Left lung (tissue), 14 donors: Measurements from ENCODE around the gene SMIM22. TPM values are rescaled to one million over a fixed set of nuclear protein-coding genes. Genes with fewer than 3 reads are reported as not detected.

Experiments used
- ATAC-seq: fragments of 200-7000 bp; cut with Tn5 transposase; one replicate; pipeline ENCODE4 v1.9.1; 2020; ENCODE audit warnings: moderate library complexity
- DNase-seq, 4 donors: peaks; one replicate each; pipeline ENCODE4 v3.0.0-alpha.2; 2013 to 2020
- H3K27ac ChIP-seq, 2 donors: fragments of 200-600 bp; sonication (generic) in 1 of 2; one replicate each; pipeline versions ENCODE4 v1.5.0 to v1.8.0; 2020 to 2021
- H3K27me3 ChIP-seq, 2 donors: fragments of 200-600 bp; sonication (generic) in 1 of 2; one replicate each; pipeline versions ENCODE4 v1.5.0 to v1.8.0; 2020 to 2021
- H3K36me3 ChIP-seq, 2 donors: fragments of 200-600 bp; sonication (generic) in 1 of 2; one replicate each; pipeline versions ENCODE4 v1.5.0 to v1.8.0; 2020 to 2021
- H3K4me1 ChIP-seq, 2 donors: fragments of 200-600 bp; one replicate each; pipeline ENCODE4 v1.8.0; 2021
- H3K4me3 ChIP-seq, 2 donors: fragments of 200-600 bp; sonication (generic) in 1 of 2; one replicate each; pipeline versions ENCODE4 v1.5.0 to v1.8.0; 2020 to 2021; ENCODE audit warnings: mild to moderate bottlenecking in 1 of 2
- H3K9me3 ChIP-seq, 2 donors: fragments of 200-600 bp; sonication (generic) in 1 of 2; one replicate each; pipeline versions ENCODE4 v1.5.0 to v1.8.0; 2020 to 2021
- intact Hi-C, 2 donors: fragments of 100-400 bp; cut with DNase I; formaldehyde crosslinking; loops; one replicate each; pipeline versions ENCODE4 v1.11.2 to v1.14.2; 2022
- long read RNA-seq, 12 donors: library from polyadenylated mRNA in 2 of 12; unstranded in 2 of 12; transcript quantifications; one replicate each; pipeline ENCODE4 v2.0.0 and lab custom pipeline, GENCODE V29; 2019 to 2026
- polyA plus RNA-seq, 6 donors: library from polyadenylated mRNA; unstranded; fragments of 120-200 nt; gene quantifications; one replicate each; pipeline ENCODE4 v1.2.1, GENCODE V29; 2013; ENCODE audit not compliant: insufficient read length in 6 of 6
- total RNA-seq, 2 donors: library from RNA; stranded (reverse); fragmentation: NEBNext Ultra II Directional; extraction: Animal tissue kit (Norgen Biotek cat#: 25700); gene quantifications; one replicate each; pipeline ENCODE4 v1.2.1, GENCODE V29; 2021
- TF ChIP-seq, protein P1 (sequence below), 2 donors: fragments of 200-600 bp; sonication (generic) in 1 of 2; IDR thresholded peaks; one replicate each; pipeline versions ENCODE4 v1.5.0 to v1.8.0; 2021; ENCODE audit warnings: antibody characterized with exemption in 2 of 2
- donor health status: DM: no; HTN: yes; CAD: no.
- donor health status: DM: no; HTN: no; CAD: no.

Gene SMIM22, protein sequence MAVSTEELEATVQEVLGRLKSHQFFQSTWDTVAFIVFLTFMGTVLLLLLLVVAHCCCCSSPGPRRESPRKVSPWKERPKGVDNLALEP
- total RNA-seq: 10 to 100 TPM; 28.6 to 40.5 TPM
- polyA plus RNA-seq: 1 to 10 TPM; 3.4 to 5.6 (median 4.0) TPM
- long read RNA-seq, donor 1, transcript SMIM22-201 (4 exons, 366 nt): major isoform, 6 of 77 reads
- long read RNA-seq, donor 1, partial matches to known transcripts: 64 of 77 reads
- long read RNA-seq, donor 1, other reads (novel, unspliced or antisense): 0 of 77 reads
- long read RNA-seq, donor 2, partial matches to known transcripts: 18 of 33 reads
- long read RNA-seq, donor 2, other reads (novel, unspliced or antisense): 11 of 33 reads
- long read RNA-seq, donor 3, partial matches to known transcripts: 0 of 1 reads
- long read RNA-seq, donor 3, other reads (novel, unspliced or antisense): 0 of 1 reads
- long read RNA-seq, donor 4, transcript SMIM22-204 (4 exons, 394 nt): major isoform, 23 of 46 reads
- long read RNA-seq, donor 4, transcript SMIM22-201 (4 exons, 366 nt): minor isoform, 20 of 46 reads
- long read RNA-seq, donor 4, partial matches to known transcripts: 0 of 46 reads
- long read RNA-seq, donor 4, other reads (novel, unspliced or antisense): 3 of 46 reads
- long read RNA-seq, donor 5, partial matches to known transcripts: 126 of 147 reads
- long read RNA-seq, donor 5, other reads (novel, unspliced or antisense): 12 of 147 reads
- long read RNA-seq, donor 6, partial matches to known transcripts: 96 of 111 reads
- long read RNA-seq, donor 6, other reads (novel, unspliced or antisense): 8 of 111 reads
- long read RNA-seq, donor 7, partial matches to known transcripts: 0 of 3 reads
- long read RNA-seq, donor 7, other reads (novel, unspliced or antisense): 0 of 3 reads
- long read RNA-seq, donor 8, partial matches to known transcripts: 0 of 6 reads
- long read RNA-seq, donor 8, other reads (novel, unspliced or antisense): 0 of 6 reads
- long read RNA-seq, donor 9: 0 reads
- long read RNA-seq, donor 10, transcript SMIM22-204 (4 exons, 394 nt): minor isoform, 9 of 28 reads
- long read RNA-seq, donor 10, transcript SMIM22-201 (4 exons, 366 nt): major isoform, 17 of 28 reads
- long read RNA-seq, donor 10, partial matches to known transcripts: 0 of 28 reads
- long read RNA-seq, donor 10, other reads (novel, unspliced or antisense): 2 of 28 reads
- long read RNA-seq, donor 11: 0 reads
- long read RNA-seq, donor 12, partial matches to known transcripts: 0 of 5 reads
- long read RNA-seq, donor 12, other reads (novel, unspliced or antisense): 0 of 5 reads

DNA sequence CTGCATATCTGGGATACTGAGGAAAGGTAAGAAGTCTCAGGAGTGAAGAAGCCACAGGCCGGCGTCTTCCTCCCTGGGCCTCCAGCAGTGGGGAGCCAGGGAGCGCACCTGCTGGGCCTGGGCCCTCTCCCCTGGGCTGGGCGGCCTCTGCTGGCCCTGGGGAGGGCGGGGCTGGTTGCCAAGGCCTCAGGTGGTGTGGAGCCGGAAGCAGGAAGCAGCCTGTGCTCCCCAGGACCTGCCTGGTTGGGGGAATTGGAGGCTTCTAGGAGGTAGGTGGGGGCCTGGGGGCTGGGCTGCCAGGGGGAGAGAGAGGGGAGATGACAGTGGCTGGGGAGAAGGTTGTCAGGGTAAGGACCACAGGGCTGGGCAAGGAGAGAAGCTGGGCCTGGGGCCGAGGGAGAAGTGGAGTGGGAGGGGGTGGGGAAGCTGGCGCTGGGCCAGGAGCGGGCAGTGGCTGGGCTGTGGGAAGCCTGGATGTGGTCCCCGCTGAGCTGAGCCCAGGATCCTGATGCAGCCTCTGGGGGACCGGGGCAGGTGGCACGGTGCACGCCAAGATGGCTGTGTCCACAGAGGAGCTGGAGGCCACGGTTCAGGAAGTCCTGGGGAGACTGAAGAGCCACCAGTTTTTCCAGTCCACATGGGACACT, at the start of gene SMIM22:
Gene SMIM22 (plus strand): TSS at position 189 of the 647 bp plus-strand sequence. CDS start 366 bp downstream, at position 555.
- ATAC-seq: peak; percentile 91
- H3K36me3 ChIP-seq: peaks cover 0 to 39% of the 10 kb centered on the region in 2 donors
- DNase-seq: peak in 1 of 4 donors; percentile 85
- H3K4me1 ChIP-seq: peaks cover 0 to 6% of the 10 kb centered on the region in 2 donors
- no peak within 1 kb of the TSS for H3K27ac ChIP-seq
- H3K4me3 ChIP-seq: peak within 1 kb of the TSS in 1 of 2 donors; percentile 26
- intact Hi-C loops: no loop called here
- TF ChIP-seq, protein P1, sequence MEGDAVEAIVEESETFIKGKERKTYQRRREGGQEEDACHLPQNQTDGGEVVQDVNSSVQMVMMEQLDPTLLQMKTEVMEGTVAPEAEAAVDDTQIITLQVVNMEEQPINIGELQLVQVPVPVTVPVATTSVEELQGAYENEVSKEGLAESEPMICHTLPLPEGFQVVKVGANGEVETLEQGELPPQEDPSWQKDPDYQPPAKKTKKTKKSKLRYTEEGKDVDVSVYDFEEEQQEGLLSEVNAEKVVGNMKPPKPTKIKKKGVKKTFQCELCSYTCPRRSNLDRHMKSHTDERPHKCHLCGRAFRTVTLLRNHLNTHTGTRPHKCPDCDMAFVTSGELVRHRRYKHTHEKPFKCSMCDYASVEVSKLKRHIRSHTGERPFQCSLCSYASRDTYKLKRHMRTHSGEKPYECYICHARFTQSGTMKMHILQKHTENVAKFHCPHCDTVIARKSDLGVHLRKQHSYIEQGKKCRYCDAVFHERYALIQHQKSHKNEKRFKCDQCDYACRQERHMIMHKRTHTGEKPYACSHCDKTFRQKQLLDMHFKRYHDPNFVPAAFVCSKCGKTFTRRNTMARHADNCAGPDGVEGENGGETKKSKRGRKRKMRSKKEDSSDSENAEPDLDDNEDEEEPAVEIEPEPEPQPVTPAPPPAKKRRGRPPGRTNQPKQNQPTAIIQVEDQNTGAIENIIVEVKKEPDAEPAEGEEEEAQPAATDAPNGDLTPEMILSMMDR (IDR thresholded peaks at IDR 0.05): no peak
- H3K9me3 ChIP-seq: no peaks in the 10 kb centered on the region
- no peaks in the 10 kb centered on the region for H3K27me3 ChIP-seq

DNA sequence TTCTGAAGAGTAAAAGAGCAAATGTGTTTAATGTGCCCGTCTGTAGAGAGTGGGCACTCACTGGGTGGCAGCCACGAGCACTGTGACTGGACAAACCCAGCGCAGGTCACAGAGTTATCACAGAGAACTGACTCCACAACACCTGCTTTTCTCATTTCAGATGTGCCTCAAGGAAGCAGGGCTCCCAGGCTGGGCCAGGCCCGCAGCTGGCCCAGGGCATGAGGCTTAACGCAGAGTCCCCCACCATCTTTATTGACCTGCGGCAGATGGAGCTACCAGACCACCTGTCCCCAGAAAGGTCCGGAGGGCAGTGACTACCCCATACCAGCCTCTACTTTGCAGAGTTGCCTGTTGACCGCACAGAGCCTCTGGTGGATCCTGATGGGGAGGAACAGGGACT, 49.0 kb upstream of the SMIM22 start:
- H3K36me3 ChIP-seq: peaks cover 0 to 24% of the 10 kb centered on the region in 2 donors
- intact Hi-C loops: no loop called here
- no peaks in the 10 kb centered on the region for H3K4me1 ChIP-seq
- ATAC-seq (no peak), DNase-seq (peak in 1 of 4 donors; percentile 25)
- no peaks in the 10 kb centered on the region for H3K9me3 ChIP-seq
- no peaks in the 10 kb centered on the region for H3K27me3 ChIP-seq
- no peak overlapping the region for H3K27ac ChIP-seq
- TF ChIP-seq, protein P1 (IDR thresholded peaks at IDR 0.05): no peak
- H3K4me3 ChIP-seq: no peak overlapping the region

DNA sequence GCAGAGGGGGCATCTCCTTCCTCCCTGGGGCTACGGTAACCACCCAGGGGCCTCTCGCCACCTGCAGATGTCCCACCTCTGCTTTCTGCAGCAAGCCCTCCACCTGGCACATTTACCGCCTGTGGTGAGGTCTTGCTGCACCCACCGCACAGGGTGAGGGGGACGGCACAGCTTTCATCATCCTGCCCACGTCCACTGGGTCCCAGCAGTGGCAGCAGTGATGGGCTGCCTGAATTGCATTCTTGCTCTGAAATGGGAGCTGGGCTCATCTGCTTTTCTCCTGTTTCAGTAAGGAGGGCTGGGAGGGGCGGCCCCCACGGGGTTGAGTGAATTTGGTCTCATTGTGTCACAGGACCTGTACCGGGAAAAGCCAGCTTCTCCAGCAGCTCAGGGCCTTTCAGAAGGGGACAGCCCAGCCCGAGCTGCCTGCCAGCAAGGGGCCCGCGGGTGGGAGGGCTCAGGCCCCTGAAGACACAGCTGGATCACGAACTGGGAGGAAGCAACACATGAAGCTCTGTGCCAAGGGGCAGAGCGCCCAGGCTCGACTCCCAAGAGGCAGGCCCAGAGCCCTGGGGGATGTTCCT, 48.1 kb upstream of the SMIM22 start:
- Histone ChIP-seq H3K4me1 (no peaks in the 10 kb centered on the region), H3K27me3 (no peaks in the 10 kb centered on the region), H3K4me3 (no peak overlapping the region), H3K9me3 (no peaks in the 10 kb centered on the region), H3K36me3 (peaks cover 0 to 32% of the 10 kb centered on the region in 2 donors), H3K27ac (no peak overlapping the region)
- ATAC-seq: no peak
- intact Hi-C loops: no loop called here
- peak in 2 of 4 donors; percentile 45 to 64 for DNase-seq
- TF ChIP-seq, protein P1 (IDR thresholded peaks at IDR 0.05): no peak

DNA sequence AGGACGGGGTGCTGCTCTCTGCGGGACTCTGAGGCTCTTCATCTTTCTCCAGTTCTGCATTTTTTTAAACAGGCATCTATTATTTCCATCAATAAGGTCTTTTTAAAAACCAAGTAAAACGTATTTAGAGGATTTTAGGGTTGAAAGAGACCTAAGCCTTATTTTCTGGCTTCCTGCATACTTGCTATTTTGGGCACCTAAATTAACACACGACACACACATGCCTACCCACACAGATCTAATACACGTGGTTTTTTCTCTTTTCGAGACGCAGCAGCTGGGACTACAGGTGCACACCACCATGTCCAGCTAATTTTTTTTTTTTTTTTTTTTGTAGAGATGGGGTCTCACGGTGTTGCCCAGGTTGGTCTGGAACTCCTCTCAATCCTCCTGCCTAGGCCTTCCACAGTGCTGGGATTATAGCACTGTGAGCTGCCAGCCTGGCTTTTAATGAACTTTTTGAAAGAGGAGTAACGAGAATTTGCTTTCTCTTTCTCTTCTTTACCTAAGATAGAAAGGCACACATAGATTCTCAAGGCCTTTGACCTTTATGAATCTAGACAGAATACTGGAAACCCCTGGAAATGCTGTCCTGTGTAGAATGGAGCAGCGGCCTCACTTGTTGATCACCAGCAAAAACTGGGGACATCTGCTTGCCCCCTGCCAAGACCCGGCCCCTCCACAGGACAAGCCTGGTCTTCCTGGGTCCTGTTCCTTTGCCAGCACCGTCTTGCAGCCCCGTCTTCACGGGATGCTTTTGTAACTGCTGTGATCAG, 47.1 kb upstream of the SMIM22 start:
- TF ChIP-seq, protein P1 (IDR thresholded peaks at IDR 0.05): no peak
- ATAC-seq: no peak
- no peaks in the 10 kb centered on the region for H3K27me3 ChIP-seq
- H3K36me3 ChIP-seq: peaks cover 0 to 42% of the 10 kb centered on the region in 2 donors
- H3K4me1 ChIP-seq: no peaks in the 10 kb centered on the region
- intact Hi-C loops: no loop called here
- H3K9me3 ChIP-seq: no peaks in the 10 kb centered on the region
- peak in 1 of 4 donors; percentile 36 for DNase-seq
- H3K4me3 ChIP-seq: no peak overlapping the region
- H3K27ac ChIP-seq: no peak overlapping the region
